Astrocyte (in vitro differentiated cells and primary cell): ENCODE results near the gene SORBS2.

Experiments used
- CTCF ChIP-seq: IDR thresholded peaks from 2 replicates; pipeline ENCODE4 v1.5.1; 2011; ENCODE audit warnings: low read depth, mild to moderate bottlenecking, inconsistent platforms, low read length, moderate library complexity; ENCODE audit not compliant: insufficient read depth
- EZH2 ChIP-seq: IDR thresholded peaks from 2 replicates; pipeline ENCODE4 v1.6.1; 2012; ENCODE audit warnings: mild to moderate bottlenecking, low read length, inconsistent platforms; ENCODE audit not compliant: insufficient read depth

- no peak for TF ChIP-seq CTCF
- TF ChIP-seq EZH2: no peak
Observed at GRCh38 chr4:185761352-185762235, 50.4 kb downstream of the SORBS2 start.
